GM21528 (cell line): Measurements from ENCODE around the gene LPP.

Experiments used
- ATAC-seq: cut with Tn5 transposase; IDR thresholded peaks from one replicate; pipeline ENCODE4 v1.9.1; 2021; ENCODE audit warnings: mild to moderate bottlenecking, moderate library complexity; ENCODE audit not compliant: unreplicated experiment, low FRiP score

LPP gene

GRCh38 chr3:188523291-188523690 lies 369.3 kb downstream of the LPP start:
- no peak for ATAC-seq

- ATAC-seq = no peak
These were observed 370.1 kb downstream of the LPP start for GRCh38 chr3:188524052-188524451.

- ATAC-seq = no peak
These were observed 372.1 kb downstream of the LPP start for GRCh38 chr3:188526057-188526456.

GRCh38 chr3:188527389-188527788 lies 373.4 kb downstream of the LPP start:
- no peak for ATAC-seq

GRCh38 chr3:188528396-188528795 lies 374.4 kb downstream of the LPP start:
- no peak for ATAC-seq

- no peak for ATAC-seq
These were observed 375.3 kb downstream of the LPP start for GRCh38 chr3:188529228-188529627.

- ATAC-seq = no peak
These were observed 376.3 kb downstream of the LPP start for GRCh38 chr3:188530226-188530625.

- ATAC-seq = no peak
These were observed 377.3 kb downstream of the LPP start for GRCh38 chr3:188531210-188531609.

- no peak for ATAC-seq
These were observed 379.2 kb downstream of the LPP start for GRCh38 chr3:188533172-188533571.

GRCh38 chr3:188533612-188534357 lies 379.8 kb downstream of the LPP start:
- no peak for ATAC-seq

- no peak for ATAC-seq
These were observed 380.7 kb downstream of the LPP start for GRCh38 chr3:188534633-188535032.

- ATAC-seq = no peak
These were observed 383.6 kb downstream of the LPP start for GRCh38 chr3:188537606-188538005.

- ATAC-seq = no peak
These were observed 385.1 kb downstream of the LPP start for GRCh38 chr3:188539037-188539436.

- no peak for ATAC-seq
These were observed 385.8 kb downstream of the LPP start for GRCh38 chr3:188539631-188540194.

GRCh38 chr3:188542196-188542595 lies 388.2 kb downstream of the LPP start:
- ATAC-seq = no peak

- ATAC-seq = no peak
These were observed 390.1 kb downstream of the LPP start for GRCh38 chr3:188544012-188544411.

- no peak for ATAC-seq
These were observed 393.1 kb downstream of the LPP start for GRCh38 chr3:188546835-188547670.

- no peak for ATAC-seq
These were observed 399.6 kb downstream of the LPP start for GRCh38 chr3:188553569-188553968.

GRCh38 chr3:188554404-188554803 lies 400.4 kb downstream of the LPP start:
- ATAC-seq = no peak

- no peak for ATAC-seq
These were observed 403.3 kb downstream of the LPP start for GRCh38 chr3:188557235-188557634.

- no peak for ATAC-seq
These were observed 404.6 kb downstream of the LPP start for GRCh38 chr3:188558343-188559071.
